ENCODE results near the gene KRTAP23-1. TPM values are rescaled to one million over a fixed set of nuclear protein-coding genes. Genes with fewer than 3 reads are reported as not detected.

The KRTAP23-1 gene
- polyA plus RNA-seq, 1 experiment = not detected

- no peak for TF ChIP-seq CTCF (IDR thresholded peaks at IDR 0.05; ENCODE audit: low read depth, low read length)
- CTCF ChIA-PET = no interaction called here
- DNase-seq (ENCODE audit: low read depth, low spot score) = no peak
- Histone ChIP-seq H3K4me3 (ENCODE audit: low read depth, low read length) (no peak within 1 kb of the TSS), H3K9me3 (ENCODE audit: control insufficient read depth, insufficient read depth, low read length) (peaks cover 8% of the 10 kb centered on the region; the same call in 1 of the 2 replicates), H3K27me3 (ENCODE audit: control insufficient read depth, insufficient read depth, low read length) (no peaks in the 10 kb centered on the region), H3K27ac (ENCODE audit: low read depth, low read length) (no peak within 1 kb of the TSS)
- POLR2A ChIA-PET = no interaction called here
Observed at GRCh38 chr21:30320215-30320614, 28.2 kb downstream of the KRTAP23-1 start, which contains the start of gene KRTAP26-1. TSS of gene KRTAP26-1 (minus strand) at chr21:30320315. CDS start at chr21:30320035, 280 bp downstream.

GRCh38 chr21:30315701-30316100 is 32.7 kb downstream of the KRTAP23-1 start:
- ChIA-PET CTCF (no interaction called here), POLR2A (no interaction called here)
- H3K4me3 ChIP-seq (ENCODE audit: low read depth, low read length) = no peak overlapping the region
- H3K9me3 ChIP-seq (ENCODE audit: control insufficient read depth, insufficient read depth, low read length) = peaks cover 11% of the 10 kb centered on the region; the same call in 1 of the 2 replicates
- DNase-seq (ENCODE audit: low read depth, low spot score) = no peak
- no peak overlapping the region for H3K27ac ChIP-seq (ENCODE audit: low read depth, low read length)
- TF ChIP-seq CTCF (IDR thresholded peaks at IDR 0.05; ENCODE audit: low read depth, low read length) = no peak
- no peaks in the 10 kb centered on the region for H3K27me3 ChIP-seq (ENCODE audit: control insufficient read depth, insufficient read depth, low read length)

GRCh38 chr21:30306884-30307283 is 41.5 kb downstream of the KRTAP23-1 start:
- Histone ChIP-seq H3K27ac (ENCODE audit: low read depth, low read length) (no peak overlapping the region), H3K4me3 (ENCODE audit: low read depth, low read length) (no peak overlapping the region), H3K9me3 (ENCODE audit: control insufficient read depth, insufficient read depth, low read length) (peaks cover 5% of the 10 kb centered on the region), H3K27me3 (ENCODE audit: control insufficient read depth, insufficient read depth, low read length) (no peaks in the 10 kb centered on the region)
- no peak for DNase-seq (ENCODE audit: low read depth, low spot score)
- ChIA-PET POLR2A (no interaction called here), CTCF (no interaction called here)
- TF ChIP-seq CTCF (IDR thresholded peaks at IDR 0.05; ENCODE audit: low read depth, low read length) = no peak

- no peak for DNase-seq (ENCODE audit: low read depth, low spot score)
- no peak overlapping the region for H3K4me3 ChIP-seq (ENCODE audit: low read depth, low read length)
- no peak for TF ChIP-seq CTCF (IDR thresholded peaks at IDR 0.05; ENCODE audit: low read depth, low read length)
- CTCF ChIA-PET = no interaction called here
- no peak overlapping the region for H3K27ac ChIP-seq (ENCODE audit: low read depth, low read length)
- no peaks in the 10 kb centered on the region for H3K27me3 ChIP-seq (ENCODE audit: control insufficient read depth, insufficient read depth, low read length)
- H3K9me3 ChIP-seq (ENCODE audit: control insufficient read depth, insufficient read depth, low read length) = peaks cover 5% of the 10 kb centered on the region
- POLR2A ChIA-PET = no interaction called here
Observed at GRCh38 chr21:30305136-30305535, 43.3 kb downstream of the KRTAP23-1 start.

Small RNA genes lying within 50 kb of the gene (small RNA-seq; reads per million reads assigned to genes)
- gene KRTAP23-1 (ENCODE audit: insufficient read length, low read depth) (not detected), gene MIR4327 (ENCODE audit: insufficient read length, low read depth) (not detected)

Other genes starting within 250 kb of the KRTAP23-1 start
- gene CLDN17, start 181.8 kb downstream of the KRTAP23-1 start, polyA plus RNA-seq (2011; rRNA removed) = not detected in 2 replicates
- gene CLDN8, start 132.5 kb downstream of the KRTAP23-1 start, polyA plus RNA-seq (2011; rRNA removed) = not detected in 2 replicates
- not detected in 2 replicates for gene KRTAP24-1, start 65.7 kb downstream of the KRTAP23-1 start, polyA plus RNA-seq (2011; rRNA removed)
- gene KRTAP25-1, start 59.1 kb downstream of the KRTAP23-1 start, polyA plus RNA-seq (2011; rRNA removed) = not detected in 2 replicates
- gene KRTAP26-1, start 28.3 kb downstream of the KRTAP23-1 start, polyA plus RNA-seq (2011; rRNA removed) = not detected in 2 replicates
- not detected in 2 replicates for gene KRTAP27-1, start 10.9 kb downstream of the KRTAP23-1 start, polyA plus RNA-seq (2011; rRNA removed)
- gene KRTAP13-2, start 23.7 kb upstream of the KRTAP23-1 start, polyA plus RNA-seq (2011; rRNA removed) = not detected in 2 replicates
- gene KRTAP13-1, start 47.4 kb upstream of the KRTAP23-1 start, polyA plus RNA-seq (2011; rRNA removed) = not detected in 2 replicates
- not detected in 2 replicates for gene KRTAP13-3, start 77.3 kb upstream of the KRTAP23-1 start, polyA plus RNA-seq (2011; rRNA removed)
- not detected in 2 replicates for gene KRTAP13-4, start 81.6 kb upstream of the KRTAP23-1 start, polyA plus RNA-seq (2011; rRNA removed)
- not detected in 2 replicates for gene KRTAP15-1, start 91.7 kb upstream of the KRTAP23-1 start, polyA plus RNA-seq (2011; rRNA removed)
- gene KRTAP19-1, start 131.8 kb upstream of the KRTAP23-1 start, polyA plus RNA-seq (2011; rRNA removed) = not detected in 2 replicates
- gene KRTAP19-2, start 138.8 kb upstream of the KRTAP23-1 start, polyA plus RNA-seq (2011; rRNA removed) = not detected in 2 replicates
- gene KRTAP19-3, start 143.4 kb upstream of the KRTAP23-1 start, polyA plus RNA-seq (2011; rRNA removed) = not detected in 2 replicates
- gene KRTAP19-4, start 148.6 kb upstream of the KRTAP23-1 start, polyA plus RNA-seq (2011; rRNA removed) = not detected in 2 replicates
- gene KRTAP19-5, start 153.5 kb upstream of the KRTAP23-1 start, polyA plus RNA-seq (2011; rRNA removed) = not detected in 2 replicates
- not detected in 2 replicates for gene KRTAP19-6, start 193.3 kb upstream of the KRTAP23-1 start, polyA plus RNA-seq (2011; rRNA removed)
- not detected in 2 replicates for gene KRTAP19-7, start 212.7 kb upstream of the KRTAP23-1 start, polyA plus RNA-seq (2011; rRNA removed)
- gene KRTAP22-2, start 241.8 kb upstream of the KRTAP23-1 start, polyA plus RNA-seq (2011; rRNA removed) = not detected in 2 replicates
- not detected in 2 replicates for gene KRTAP6-3, start 243.8 kb upstream of the KRTAP23-1 start, polyA plus RNA-seq (2011; rRNA removed)

Data from AG04450 (cell line).